Upper lobe of left lung (tissue), 6 donors: ENCODE data around the gene ATP1B1. TPM values are rescaled to one million over a fixed set of nuclear protein-coding genes. Genes with fewer than 3 reads are reported as not detected.
A peak's percentile ranks its signal among the peaks of the same experiment; 100 is the strongest.

Experiments used
- ATAC-seq, 2 donors: fragments of 200-7000 bp; cut with Tn5 transposase; one replicate each; pipeline ENCODE4 v1.9.1; 2022; ENCODE audit warnings: mild to moderate bottlenecking in 2 of 2, moderate library complexity in 2 of 2; ENCODE audit not compliant: low FRiP score in 2 of 2
- DNase-seq, 2 donors: peaks; one replicate each; pipeline ENCODE4 v3.0.0-alpha.2; 2019 to 2020
- H3K27ac ChIP-seq, 4 donors: fragments of 200-600 bp; sonication (generic); one replicate each; pipeline ENCODE4 v1.5.1; 2016 to 2019
- H3K27me3 ChIP-seq, 4 donors: fragments of 200-600 bp; sonication (generic); one replicate each; pipeline ENCODE4 v1.5.1; 2017 to 2019
- H3K36me3 ChIP-seq, 4 donors: fragments of 200-600 bp; sonication (generic); one replicate each; pipeline ENCODE4 v1.5.1; 2016 to 2019
- H3K4me1 ChIP-seq, 4 donors: fragments of 200-600 bp; sonication (generic); one replicate each; pipeline ENCODE4 v1.5.1; 2018 to 2019
- H3K4me3 ChIP-seq, 4 donors: fragments of 200-600 bp; sonication (generic); one replicate each; pipeline ENCODE4 v1.5.1; 2017 to 2019; ENCODE audit warnings: mild to moderate bottlenecking in 2 of 4, moderate library complexity in 1 of 4
- H3K9me3 ChIP-seq, 4 donors: fragments of 200-600 bp; sonication (generic); one replicate each; pipeline ENCODE4 v1.5.1; 2018 to 2019
- CTCF ChIP-seq, 6 experiments: fragments of 450-650 bp in 4 of 6; fragments of 200-600 bp in 2 of 6; sonication (generic) in 2 of 6; IDR thresholded peaks; one replicate each; pipeline ENCODE4 v1.5.1; 2016 to 2019; ENCODE audit warnings: antibody characterized with exemption in 6 of 6
- EP300 ChIP-seq, 4 donors: sonication (generic); formaldehyde crosslinking; IDR thresholded peaks; one replicate each; pipeline ENCODE4 v1.5.1; 2017; ENCODE audit warnings: antibody characterized with exemption in 4 of 4, control low read depth in 2 of 4
- POLR2A ChIP-seq, 4 donors: fragments of 450-650 bp; IDR thresholded peaks; one replicate each; pipeline ENCODE4 v1.5.1; 2016 to 2017; ENCODE audit warnings: antibody characterized with exemption in 4 of 4, mild to moderate bottlenecking in 2 of 4
- POLR2AphosphoS5 ChIP-seq, 2 donors: sonication (generic); formaldehyde crosslinking; IDR thresholded peaks; one replicate each; pipeline ENCODE4 v1.5.1; 2017; ENCODE audit warnings: antibody characterized with exemption in 2 of 2
- WGBS, 2 donors: methylation state at CpG; one replicate each; pipeline ENCODE4 v1.1.5; 2017 to 2018; 5-methylcytosine and 5-hydroxymethylcytosine counted together
- total RNA-seq, 6 donors: library from RNA; depleted of rRNA in 4 of 6; stranded (reverse); fragments of >200 nt in 4 of 6; gene quantifications; one replicate each; pipeline versions ENCODE4 v1.1.0 to v1.2.1, GENCODE V29; 2016 to 2021
- donor health status: DM: no; HTN: no; CAD: no; lungs with moderate emphysema.
- donor health status: DM: no; HTN: yes; CAD: no; lungs with severe emphysema.

ATP1B1 gene
- total RNA-seq = 100 to 1,000 TPM in 5 of 6 donors, 10 to 100 TPM in 1; 31.4 to 309 (median 172) TPM

- 0 to 4% methylated on average over 6 to 10 of the region's 100 CpGs for WGBS, 2 donors
- H3K4me3 ChIP-seq = peak within 1 kb of the TSS; percentile 65 to 87 (median 74)
- peak within 1 kb of the TSS; percentile 86 to 95 (median 92) for H3K27ac ChIP-seq
- H3K27me3 ChIP-seq = peaks cover 0 to 4% (median 0%) of the 10 kb centered on the region in 4 donors
- H3K36me3 ChIP-seq = no peaks in the 10 kb centered on the region
- TF ChIP-seq POLR2AphosphoS5 (IDR thresholded peaks at IDR 0.05) (peak; percentile 71 to 93), CTCF (IDR thresholded peaks at IDR 0.05) (peak; percentile 55 to 90 (median 81)), EP300 (IDR thresholded peaks at IDR 0.05) (peak in 1 of 4 donors; percentile 12), POLR2A (IDR thresholded peaks at IDR 0.05) (peak; percentile 70 to 98 (median 98))
- H3K9me3 ChIP-seq = no peaks in the 10 kb centered on the region
- peak; percentile 90 to 93 for ATAC-seq
- H3K4me1 ChIP-seq = peaks cover 25 to 42% (median 34%) of the 10 kb centered on the region in 4 donors
- peak; percentile 88 to 98 for DNase-seq
Measured at GRCh38 chr1:169106095-169106920, at the start of gene ATP1B1. Gene ATP1B1, plus strand, starts transcription at chr1:169106690. Its CDS starts 140 bp downstream, at chr1:169106830.

- no peak for DNase-seq
- Histone ChIP-seq H3K9me3 (peaks cover 4 to 6% (median 5%) of the 10 kb centered on the region in 4 donors), H3K36me3 (no peaks in the 10 kb centered on the region), H3K27ac (no peak overlapping the region), H3K4me1 (peaks cover 0 to 7% (median 3%) of the 10 kb centered on the region in 4 donors), H3K27me3 (no peaks in the 10 kb centered on the region), H3K4me3 (no peak overlapping the region)
- WGBS, 2 donors = 93 to 96% methylated on average over 1 of the region's 1 CpG
- TF ChIP-seq POLR2AphosphoS5 (IDR thresholded peaks at IDR 0.05) (no peak), EP300 (IDR thresholded peaks at IDR 0.05) (no peak), POLR2A (IDR thresholded peaks at IDR 0.05) (no peak)
- ATAC-seq = peak in 1 of 2 donors; percentile 34
Measured at GRCh38 chr1:169059421-169059820, 47.1 kb upstream of the ATP1B1 start.

GRCh38 chr1:169060043-169060722 lies 46.3 kb upstream of the ATP1B1 start:
- H3K9me3 ChIP-seq = peaks cover 4 to 6% (median 5%) of the 10 kb centered on the region in 4 donors
- H3K4me1 ChIP-seq = peaks cover 0 to 7% (median 3%) of the 10 kb centered on the region in 4 donors
- no peak overlapping the region for H3K4me3 ChIP-seq
- H3K27me3 ChIP-seq = no peaks in the 10 kb centered on the region
- DNase-seq (peak in 1 of 2 donors; percentile 9), ATAC-seq (peak in 1 of 2 donors; percentile 83)
- TF ChIP-seq EP300 (IDR thresholded peaks at IDR 0.05) (no peak), POLR2AphosphoS5 (IDR thresholded peaks at IDR 0.05) (no peak), POLR2A (IDR thresholded peaks at IDR 0.05) (no peak), CTCF (IDR thresholded peaks at IDR 0.05) (no peak)
- no peaks in the 10 kb centered on the region for H3K36me3 ChIP-seq
- WGBS, 2 donors = 66 to 70% methylated on average over 9 of the region's 9 CpGs
- peak overlapping the region in 3 of 4 donors; percentile 16 to 37 (median 36) for H3K27ac ChIP-seq

- ATAC-seq (peak; percentile 76 to 84), DNase-seq (peak in 1 of 2 donors; percentile 44)
- Histone ChIP-seq H3K9me3 (peaks cover 4 to 6% (median 5%) of the 10 kb centered on the region in 4 donors), H3K27me3 (no peaks in the 10 kb centered on the region), H3K36me3 (no peaks in the 10 kb centered on the region), H3K4me3 (no peak overlapping the region), H3K27ac (peak overlapping the region in 3 of 4 donors; percentile 16 to 57 (median 37)), H3K4me1 (peaks cover 0 to 7% (median 3%) of the 10 kb centered on the region in 4 donors)
- no peak for TF ChIP-seq EP300 (IDR thresholded peaks at IDR 0.05)
- TF ChIP-seq POLR2A (IDR thresholded peaks at IDR 0.05) = no peak
- TF ChIP-seq POLR2AphosphoS5 (IDR thresholded peaks at IDR 0.05) = no peak
- TF ChIP-seq CTCF (IDR thresholded peaks at IDR 0.05) = no peak
- 9 to 17% methylated on average over 4 of the region's 4 CpGs for WGBS, 2 donors
Measured at GRCh38 chr1:169060919-169061639, 45.4 kb upstream of the ATP1B1 start.
